SK-N-SH treated with all-trans-retinoic acid at 6 μM for 48 hours (cell line): ENCODE data around the gene NOD2.

Experiments used
- ATAC-seq: fragments of 200-7000 bp; cut with Tn5 transposase; 3 replicates; pipeline ENCODE4 v1.9.1; 2020; ENCODE audit warnings: mild to moderate bottlenecking, moderate library complexity
- ARNTL ChIP-seq: fragments of 450-650 bp; formaldehyde crosslinking; IDR thresholded peaks from 2 replicates; pipeline ENCODE4 v1.5.0; 2020; ENCODE audit warnings: low read depth, mild to moderate bottlenecking, moderate library complexity, borderline replicate concordance
- BACH2 ChIP-seq: fragments of 250-450 bp; sonication (Bioruptor Pico); IDR thresholded peaks from 2 replicates; pipeline ENCODE4 v1.9.0; 2021; ENCODE audit warnings: mild to moderate bottlenecking, borderline replicate concordance
- CREB5 ChIP-seq: fragments of 250-450 bp; sonication (Bioruptor Pico); IDR thresholded peaks from 2 replicates; pipeline ENCODE4 v1.5.1; 2020; ENCODE audit warnings: low read depth, mild to moderate bottlenecking, moderate library complexity
- CSDC2 ChIP-seq: fragments of 250-450 bp; sonication (Bioruptor Pico); IDR thresholded peaks from 2 replicates; pipeline ENCODE4 v1.5.0; 2020; ENCODE audit warnings: mild to moderate bottlenecking, moderate library complexity
- ESRRG ChIP-seq: fragments of 250-450 bp; sonication (Bioruptor Pico); IDR thresholded peaks from 2 replicates; pipeline ENCODE4 v1.6.1; 2021; ENCODE audit warnings: mild to moderate bottlenecking
- GLIS3 ChIP-seq: fragments of 250-450 bp; sonication (Bioruptor Pico); IDR thresholded peaks from 2 replicates; pipeline ENCODE4 v1.5.0; 2020; ENCODE audit warnings: mild to moderate bottlenecking, moderate library complexity
- ISL1 ChIP-seq: fragments of 250-450 bp; sonication (Bioruptor Pico); IDR thresholded peaks from 2 replicates; pipeline ENCODE4 v2.1.2; 2022; ENCODE audit warnings: mild to moderate bottlenecking, moderate library complexity
- OSR1 ChIP-seq: fragments of 250-450 bp; sonication (Bioruptor Pico); IDR thresholded peaks from 2 replicates; pipeline ENCODE4 v1.8.0; 2022; ENCODE audit warnings: moderate library complexity, mild to moderate bottlenecking, inconsistent platforms
- PATZ1 ChIP-seq: fragments of 250-450 bp; sonication (Bioruptor Pico); IDR thresholded peaks from 2 replicates; pipeline ENCODE4 v1.8.0; 2020; ENCODE audit warnings: mild to moderate bottlenecking, moderate library complexity, borderline replicate concordance
- POU6F1 ChIP-seq: fragments of 250-450 bp; sonication (Bioruptor Pico); IDR thresholded peaks from 2 replicates; pipeline ENCODE4 v1.8.0; 2021; ENCODE audit warnings: low read depth, mild to moderate bottlenecking, moderate library complexity, borderline replicate concordance
- PPARA ChIP-seq: fragments of 250-450 bp; sonication (Bioruptor Pico); IDR thresholded peaks from 2 replicates; pipeline ENCODE4 v1.5.0; 2020; ENCODE audit warnings: mild to moderate bottlenecking, borderline replicate concordance
- RARB ChIP-seq: fragments of 250-450 bp; sonication (Bioruptor Pico); IDR thresholded peaks from 2 replicates; pipeline ENCODE4 v1.8.0; 2021; ENCODE audit warnings: mild to moderate bottlenecking, moderate library complexity
- SNAI2 ChIP-seq: fragments of 250-450 bp; sonication (Bioruptor Pico); IDR thresholded peaks from 2 replicates; pipeline ENCODE4 v1.5.0; 2020; ENCODE audit warnings: mild to moderate bottlenecking, moderate library complexity
- TCF4 ChIP-seq: fragments of 250-450 bp; sonication (Bioruptor Pico); IDR thresholded peaks from 2 replicates; pipeline ENCODE4 v1.8.0; 2021; ENCODE audit warnings: mild to moderate bottlenecking, moderate library complexity, borderline replicate concordance
- TOX ChIP-seq: fragments of 250-450 bp; sonication (Bioruptor Pico); IDR thresholded peaks from 2 replicates; pipeline ENCODE4 v1.8.0; 2021; ENCODE audit warnings: mild to moderate bottlenecking, moderate library complexity, borderline replicate concordance
- TSHZ2 ChIP-seq: fragments of 250-450 bp; sonication (Bioruptor Pico); IDR thresholded peaks from 2 replicates; pipeline ENCODE4 v1.5.0; 2020; ENCODE audit warnings: mild to moderate bottlenecking, moderate library complexity
- ZFP3 ChIP-seq: fragments of 250-450 bp; sonication (Bioruptor Pico); IDR thresholded peaks from 2 replicates; pipeline ENCODE4 v1.5.0; 2020; ENCODE audit warnings: mild to moderate bottlenecking, moderate library complexity
- ZFP30 ChIP-seq: fragments of 450-650 bp; formaldehyde crosslinking; IDR thresholded peaks from 2 replicates; pipeline ENCODE4 v1.5.0; 2022; ENCODE audit warnings: mild to moderate bottlenecking, moderate library complexity
- ZNF565 ChIP-seq: fragments of 450-650 bp; formaldehyde crosslinking; conservative IDR thresholded peaks from 2 replicates; pipeline ENCODE4 v1.5.0; 2020; ENCODE audit warnings: low read depth, mild to moderate bottlenecking, moderate library complexity
- ZNF70 ChIP-seq: fragments of 450-650 bp; formaldehyde crosslinking; IDR thresholded peaks from 2 replicates; pipeline ENCODE4 v1.5.0; 2020; ENCODE audit warnings: mild to moderate bottlenecking, moderate library complexity
- ZNF8 ChIP-seq: fragments of 450-650 bp; formaldehyde crosslinking; IDR thresholded peaks from 2 replicates; pipeline ENCODE4 v1.5.0; 2020; ENCODE audit warnings: mild to moderate bottlenecking, moderate library complexity
- TF ChIP-seq, protein P1 (sequence below): fragments of 250-450 bp; sonication (Bioruptor Pico); IDR thresholded peaks from 2 replicates; pipeline ENCODE4 v1.5.1; 2021; ENCODE audit warnings: mild to moderate bottlenecking, moderate library complexity

The NOD2 gene

DNA sequence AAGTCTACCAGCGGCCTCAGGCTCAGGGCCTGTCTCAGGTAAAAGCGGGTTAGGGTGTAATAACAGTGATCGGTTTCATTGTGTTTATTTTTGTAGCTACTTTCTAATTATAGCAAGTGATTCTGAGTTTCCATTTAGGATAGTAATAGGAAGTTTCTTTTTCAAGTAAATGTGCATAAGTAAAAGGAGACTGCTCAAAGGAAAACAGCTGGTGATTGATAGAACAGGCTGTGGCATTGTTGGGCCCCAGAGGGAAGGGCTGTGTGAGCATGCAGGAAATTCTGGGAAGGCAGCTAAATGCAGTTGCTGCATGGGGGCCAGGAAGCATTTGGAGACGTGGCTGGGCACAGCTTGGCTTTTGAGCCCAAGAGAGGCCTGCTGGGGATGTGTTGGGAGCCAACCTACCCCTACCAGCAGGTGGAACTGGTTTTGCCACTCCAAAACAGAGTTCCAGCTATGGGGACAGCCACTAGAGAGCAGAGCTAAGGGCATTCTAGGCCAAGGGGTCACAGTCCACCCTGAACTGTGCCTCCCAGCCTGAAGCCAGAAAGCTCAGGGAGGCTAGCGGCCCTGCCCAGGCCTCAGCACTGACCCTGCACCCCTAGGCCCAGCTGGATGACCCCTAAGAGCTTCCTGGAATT lies 24.9 kb upstream of the NOD2 start:
- no peak for ATAC-seq
- no peak for TF ChIP-seq SNAI2 (CRISPR knock-in tag)
- no peak for TF ChIP-seq CREB5 (CRISPR knock-in tag)
- no peak for TF ChIP-seq ARNTL (CRISPR knock-in tag)
- TF ChIP-seq TCF4, result no peak
- no peak for TF ChIP-seq PPARA (CRISPR knock-in tag)
- TF ChIP-seq ISL1 (CRISPR knock-in tag), result no peak
- no peak for TF ChIP-seq ESRRG (CRISPR knock-in tag)
- no peak for TF ChIP-seq ZNF8 (CRISPR knock-in tag)
- no peak for TF ChIP-seq ZNF565 (CRISPR knock-in tag)
- TF ChIP-seq, protein P1, sequence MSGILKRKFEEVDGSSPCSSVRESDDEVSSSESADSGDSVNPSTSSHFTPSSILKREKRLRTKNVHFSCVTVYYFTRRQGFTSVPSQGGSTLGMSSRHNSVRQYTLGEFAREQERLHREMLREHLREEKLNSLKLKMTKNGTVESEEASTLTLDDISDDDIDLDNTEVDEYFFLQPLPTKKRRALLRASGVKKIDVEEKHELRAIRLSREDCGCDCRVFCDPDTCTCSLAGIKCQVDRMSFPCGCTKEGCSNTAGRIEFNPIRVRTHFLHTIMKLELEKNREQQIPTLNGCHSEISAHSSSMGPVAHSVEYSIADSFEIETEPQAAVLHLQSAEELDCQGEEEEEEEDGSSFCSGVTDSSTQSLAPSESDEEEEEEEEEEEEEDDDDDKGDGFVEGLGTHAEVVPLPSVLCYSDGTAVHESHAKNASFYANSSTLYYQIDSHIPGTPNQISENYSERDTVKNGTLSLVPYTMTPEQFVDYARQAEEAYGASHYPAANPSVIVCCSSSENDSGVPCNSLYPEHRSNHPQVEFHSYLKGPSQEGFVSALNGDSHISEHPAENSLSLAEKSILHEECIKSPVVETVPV (CRISPR knock-in tag), result no peak
- no peak for TF ChIP-seq RARB
- TF ChIP-seq, all 23 proteins: peak for 0

- TF ChIP-seq CSDC2 (CRISPR knock-in tag) (no peak), GLIS3 (CRISPR knock-in tag) (no peak), BACH2 (CRISPR knock-in tag) (no peak), TOX (CRISPR knock-in tag) (no peak), PATZ1 (CRISPR knock-in tag) (no peak), ZFP30 (no peak), ISL1 (CRISPR knock-in tag) (no peak), ARNTL (CRISPR knock-in tag) (no peak), ZNF70 (CRISPR knock-in tag) (no peak), OSR1 (CRISPR knock-in tag) (no peak), RARB (no peak), POU6F1 (CRISPR knock-in tag) (no peak), SNAI2 (CRISPR knock-in tag) (no peak)
- TF ChIP-seq, protein P1 (CRISPR knock-in tag), result no peak
Measured at GRCh38 chr16:50669741-50670140, 23.7 kb upstream of the NOD2 start.

DNA sequence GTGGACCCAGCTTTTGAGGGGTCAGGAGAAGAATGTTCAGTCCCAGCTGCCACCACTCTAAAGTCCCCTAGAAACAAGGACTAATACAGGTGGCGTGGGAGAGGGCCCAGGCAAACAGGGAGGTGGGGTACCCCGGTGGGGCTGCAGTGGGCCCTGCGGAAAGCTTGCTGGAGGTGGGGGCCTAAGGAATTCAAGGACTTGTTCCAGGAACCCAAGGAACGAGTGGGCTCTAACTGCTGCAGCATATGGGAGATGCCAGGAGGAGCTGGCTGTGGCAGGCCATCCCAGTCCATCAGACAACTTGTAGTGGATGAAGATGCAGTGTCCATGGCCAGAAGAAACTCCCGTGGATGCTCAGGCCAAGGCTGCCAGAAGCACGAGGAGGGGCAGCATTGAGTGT lies 22.9 kb upstream of the NOD2 start:
- no peak for ATAC-seq
- no peak for TF ChIP-seq ZFP30
- no peak for TF ChIP-seq SNAI2 (CRISPR knock-in tag)
- no peak for TF ChIP-seq CSDC2 (CRISPR knock-in tag)
- no peak for TF ChIP-seq TSHZ2 (CRISPR knock-in tag)
- TF ChIP-seq ZFP3 (CRISPR knock-in tag), result no peak
- TF ChIP-seq PATZ1 (CRISPR knock-in tag), result no peak
- no peak for TF ChIP-seq ISL1 (CRISPR knock-in tag)
- no peak for TF ChIP-seq ARNTL (CRISPR knock-in tag)
- TF ChIP-seq PPARA (CRISPR knock-in tag), result no peak
- TF ChIP-seq POU6F1 (CRISPR knock-in tag), result no peak

More at GRCh38 chr16:50669741-50670140, 23.7 kb upstream of the NOD2 start:
- ATAC-seq, result no peak
